NCI-H2196 treated with DMSO at 0.1 percent for 48 hours (cell line): Measurements from ENCODE around the gene OTOR.

ENCODE experiments used
- DNase-seq: peaks from one replicate; lab custom pipeline; 2025; ENCODE audit not compliant: unreplicated experiment; lab: John Stamatoyannopoulos, UW

OTOR gene

DNA sequence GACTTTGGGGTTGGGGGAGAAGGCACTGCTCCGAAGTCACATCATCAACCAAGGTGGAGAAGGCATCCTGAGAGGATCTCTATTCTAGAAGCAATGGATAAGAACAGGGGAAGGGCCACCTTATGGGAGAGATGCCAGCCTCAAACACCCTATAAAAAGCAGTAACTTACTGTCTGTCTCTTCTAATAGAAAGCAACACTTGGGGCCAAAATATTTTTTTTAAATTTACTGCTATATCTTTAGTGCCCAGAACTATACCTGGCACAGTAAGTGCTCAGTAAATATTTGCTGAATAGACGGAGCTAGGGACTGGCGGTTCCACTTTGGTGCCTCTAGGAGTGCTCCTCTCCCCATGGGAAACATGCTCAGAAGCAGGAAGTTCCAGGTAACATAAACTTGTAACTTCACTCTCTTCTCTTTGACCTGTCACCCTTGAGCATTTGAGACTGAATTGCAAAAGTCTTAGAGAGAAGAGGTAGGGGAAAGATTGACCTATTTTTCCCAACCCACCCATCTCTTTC, 807 bp upstream of the OTOR start:
- DNase-seq: peak; percentile 3

DNA sequence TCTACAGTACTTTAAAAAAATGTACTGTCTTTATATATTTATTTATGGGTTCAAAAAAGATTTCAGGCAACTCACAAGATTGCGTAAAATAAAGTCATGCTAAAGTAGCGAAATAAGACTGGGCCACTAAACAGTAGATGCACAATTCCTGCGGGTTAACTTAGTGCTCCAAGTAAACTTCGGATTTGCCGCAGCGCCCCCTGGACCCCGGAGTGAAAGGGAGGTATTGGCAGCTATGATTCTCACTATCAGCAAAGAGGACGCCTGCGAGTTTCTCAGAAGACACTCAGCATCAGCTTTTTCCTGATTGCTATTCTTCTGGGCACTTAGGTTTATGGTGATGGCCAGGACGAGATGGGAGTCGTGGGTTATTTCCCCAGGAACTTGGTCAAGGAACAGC, 1.4 kb downstream of the OTOR start:
- no peak for DNase-seq

DNA sequence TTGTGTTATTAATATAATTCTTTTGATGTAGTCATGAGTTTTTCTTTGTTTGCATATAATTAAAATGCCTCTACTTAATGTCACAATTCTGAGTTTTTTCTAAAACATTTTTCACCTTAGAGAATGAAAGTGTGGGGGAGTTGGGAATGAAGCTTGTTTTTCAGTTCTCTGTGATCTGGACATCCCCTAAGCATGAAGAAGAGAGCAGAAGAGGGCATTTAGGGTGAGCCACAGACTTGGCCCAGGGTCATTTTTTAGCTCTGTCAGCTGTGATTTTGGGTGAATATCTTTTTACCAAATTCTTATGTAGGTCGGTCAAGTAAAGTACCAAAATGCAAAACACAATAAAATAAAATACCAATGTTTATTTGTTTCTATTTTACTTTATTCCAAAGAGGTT, 3.9 kb downstream of the OTOR start:
- no peak for DNase-seq

DNA sequence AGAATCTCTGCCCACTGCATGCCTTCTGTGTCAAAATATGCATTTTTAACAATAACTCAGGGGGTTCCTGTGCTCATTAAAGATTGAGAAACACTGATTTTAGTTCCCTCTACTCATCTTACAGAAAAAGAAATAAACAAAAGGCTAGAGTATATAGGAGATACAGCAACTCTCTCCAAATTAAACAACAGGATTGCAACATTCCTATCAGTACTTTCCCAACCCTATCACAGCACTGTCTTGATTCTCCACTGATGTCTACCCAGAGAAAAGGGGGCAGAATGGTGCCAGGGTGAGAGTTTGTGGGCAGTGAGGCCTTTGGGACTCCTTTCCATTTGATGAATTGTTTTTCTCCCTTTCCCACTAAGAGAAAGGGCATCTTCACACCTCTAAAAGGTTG, 4.7 kb downstream of the OTOR start:
- no peak for DNase-seq

DNA sequence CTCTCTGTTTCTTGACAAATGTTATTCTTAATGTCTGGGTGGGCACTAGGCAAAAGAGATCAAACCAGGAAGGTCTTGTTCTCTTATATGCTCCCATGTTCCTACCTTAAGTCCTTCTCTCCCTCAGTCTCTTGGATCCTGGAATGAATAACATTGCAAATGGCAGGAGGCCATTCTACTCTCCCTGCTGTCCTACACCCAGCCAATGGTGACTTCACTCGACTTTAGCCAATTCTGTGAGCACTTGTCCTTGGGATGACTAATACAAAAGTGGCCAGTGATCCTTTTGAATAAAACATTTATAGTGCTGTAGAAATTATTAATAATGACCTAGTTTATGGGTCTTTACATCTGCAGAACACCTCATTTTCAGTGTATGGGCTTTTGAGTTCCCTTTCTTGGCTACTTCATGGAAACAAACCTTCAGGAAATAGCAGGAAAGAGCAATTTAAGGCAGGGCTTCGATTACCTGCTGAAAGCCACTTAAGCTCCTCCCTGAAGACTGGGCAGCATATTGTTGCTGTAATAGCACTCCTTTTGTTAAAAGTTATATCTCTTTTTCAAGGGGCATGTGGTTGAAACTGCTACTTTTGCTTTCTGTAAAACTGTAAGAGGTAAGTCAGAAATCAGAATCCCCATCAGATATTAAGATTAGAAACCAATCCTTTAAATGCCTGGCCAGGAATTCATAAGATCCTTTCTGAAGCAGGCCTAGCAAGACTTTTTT, 10.5 kb downstream of the OTOR start:
- no peak for DNase-seq

DNA sequence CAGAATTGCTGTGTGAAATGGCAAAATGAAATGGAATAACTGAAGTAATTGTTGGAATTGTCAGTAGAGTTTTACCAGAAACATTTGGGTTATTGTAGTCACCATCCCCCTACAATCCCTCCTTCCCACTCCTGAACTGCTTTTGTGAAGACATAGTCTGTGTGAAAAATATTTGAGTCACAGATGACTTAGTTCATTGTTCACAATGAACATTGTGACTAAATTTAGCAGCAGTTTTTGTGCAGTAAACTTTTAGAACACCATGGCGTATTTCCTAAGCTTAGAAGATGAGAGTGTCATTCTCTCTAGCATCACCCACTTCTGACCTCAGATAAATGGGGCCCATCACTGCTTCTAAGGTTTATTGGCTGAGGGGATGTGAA, 11.0 kb downstream of the OTOR start:
- DNase-seq: no peak

DNA sequence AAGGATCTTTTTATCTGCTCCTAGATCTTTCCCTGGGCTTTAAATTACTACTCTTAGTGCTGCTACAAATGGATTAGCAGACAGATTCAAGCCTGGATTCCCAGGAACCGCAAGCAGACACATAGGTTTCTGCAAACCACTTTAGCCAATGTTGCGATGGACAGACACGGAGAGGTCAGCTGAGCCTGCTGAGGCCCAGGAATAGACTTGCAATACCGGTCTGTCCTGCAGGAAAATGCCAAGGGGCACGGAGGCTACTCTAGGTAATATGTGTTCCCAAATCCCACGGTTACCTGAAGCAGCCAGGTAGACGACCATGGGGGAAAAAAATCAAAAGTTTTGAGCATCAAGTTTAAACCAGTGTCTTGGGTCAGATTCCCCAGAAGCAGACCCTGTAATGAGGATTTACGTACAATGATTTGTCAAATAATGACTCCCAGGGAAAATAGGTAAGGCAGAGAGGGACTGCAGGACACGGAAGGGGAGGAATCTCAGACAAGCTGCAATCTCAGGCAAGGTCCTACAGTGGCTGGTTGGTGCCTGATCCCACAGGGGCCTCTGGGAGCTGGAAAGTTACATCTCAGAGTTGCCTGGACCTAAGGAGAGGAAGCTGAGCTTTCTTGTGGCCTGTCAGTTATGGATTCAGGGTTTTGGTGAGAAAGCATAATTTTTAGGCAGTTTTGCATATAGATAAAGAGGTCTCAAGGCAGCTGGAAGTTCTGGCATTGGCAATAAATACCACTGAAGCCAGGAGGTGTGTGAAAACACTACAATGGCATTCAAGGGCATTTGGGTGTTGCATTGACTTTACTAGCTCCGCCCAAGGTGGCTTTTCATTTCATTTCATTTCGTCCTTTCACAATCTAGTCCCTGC, 12.5 kb downstream of the OTOR start:
- no peak for DNase-seq

DNA sequence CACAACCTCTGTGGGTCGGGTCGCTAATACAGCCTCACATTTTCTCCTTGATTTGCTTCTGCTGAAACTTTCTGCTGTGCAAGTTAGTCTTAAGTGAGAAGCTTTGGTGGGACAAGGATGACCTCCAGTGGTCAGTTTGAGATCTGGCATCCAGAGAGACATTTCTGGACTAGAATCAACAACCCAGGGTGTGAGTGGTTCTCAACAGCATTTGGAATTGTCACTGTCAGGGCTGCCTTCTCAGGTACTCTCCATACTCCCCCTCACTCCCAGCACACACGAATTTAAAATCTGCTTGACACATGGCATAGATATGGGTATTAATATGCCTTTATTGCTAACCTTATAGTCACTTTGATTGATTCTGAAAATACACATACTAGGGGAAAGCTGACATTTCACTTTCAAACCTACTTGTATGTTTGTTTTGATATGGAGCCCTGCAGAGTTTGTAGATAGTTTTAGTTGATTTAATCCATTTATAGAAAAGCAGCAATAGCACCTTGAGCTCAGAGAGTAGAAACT, 13.2 kb downstream of the OTOR start:
- peak; percentile 61 for DNase-seq

DNA sequence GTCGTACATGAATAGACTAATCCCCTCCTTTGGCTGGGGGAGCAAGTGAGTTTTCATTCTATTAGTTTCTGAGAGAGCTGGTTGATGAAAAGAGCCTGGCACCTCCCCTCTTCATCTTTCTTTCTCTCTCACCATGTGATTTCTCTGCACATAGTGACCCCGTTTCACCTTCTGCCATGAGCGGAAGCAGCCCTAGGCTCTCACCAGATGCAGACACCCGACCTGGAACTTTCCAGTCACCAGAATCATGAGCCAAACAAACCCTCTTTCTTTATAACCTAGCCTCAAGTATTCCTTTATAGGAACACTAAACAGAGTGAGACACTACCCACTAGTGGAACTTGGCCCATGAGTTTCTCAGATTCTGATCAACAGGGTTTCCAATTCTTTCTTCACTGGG, 16.4 kb downstream of the OTOR start:
- no peak for DNase-seq

DNA sequence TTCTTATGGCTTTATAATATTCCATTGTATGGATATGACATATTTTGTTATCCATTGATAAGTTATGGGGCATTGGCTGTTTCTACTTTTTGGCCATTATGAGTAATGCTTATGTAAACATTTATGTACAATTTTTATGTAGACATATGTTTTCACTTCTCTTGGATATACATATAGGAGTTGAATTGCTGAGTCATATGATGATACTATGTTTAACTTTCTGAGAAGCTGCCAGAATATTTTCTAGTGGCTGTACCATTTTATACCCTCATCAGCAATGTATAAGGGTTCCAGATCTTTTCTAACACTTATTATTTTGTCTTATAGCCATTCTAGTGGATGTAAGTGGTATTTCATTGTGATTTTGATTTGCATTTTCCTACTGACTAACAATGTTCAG, 23.1 kb downstream of the OTOR start:
- DNase-seq: no peak

DNA sequence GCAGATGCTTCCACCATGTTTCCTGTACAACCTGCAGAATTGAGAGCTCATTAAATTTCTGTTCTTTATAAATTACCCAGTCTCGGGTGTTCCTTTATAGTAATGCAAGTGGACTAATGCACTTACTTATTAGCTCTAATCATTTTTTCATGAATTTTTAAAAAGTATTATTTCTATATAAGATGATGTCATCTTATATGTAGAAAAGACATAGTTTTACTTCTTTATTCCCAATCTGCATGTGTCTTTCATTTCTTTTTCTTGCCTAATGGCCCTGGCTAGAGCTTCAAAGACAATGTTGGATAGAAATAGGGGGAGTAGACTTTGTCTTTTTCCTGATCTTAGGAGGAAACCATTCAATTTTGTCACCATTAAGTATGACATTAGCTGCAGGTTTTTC, 27.8 kb downstream of the OTOR start:
- DNase-seq: no peak

DNA sequence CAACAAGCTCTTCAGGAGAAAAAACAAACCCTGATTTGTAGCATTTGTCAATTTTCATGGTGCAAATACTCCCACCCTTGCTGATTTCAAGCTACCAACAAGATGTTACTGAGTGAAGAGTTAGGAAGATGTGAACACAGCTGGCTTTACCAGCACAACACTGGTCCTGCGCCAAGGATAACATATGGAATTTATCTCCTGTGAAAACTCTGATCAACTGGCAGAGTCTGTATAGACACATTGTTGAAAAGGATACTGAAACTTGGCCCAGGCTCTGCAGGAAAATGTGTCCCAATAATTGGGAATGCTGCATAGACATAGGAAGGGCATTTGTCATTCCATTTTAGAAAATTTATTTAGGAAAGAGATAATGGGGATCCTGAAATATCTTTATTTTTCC, 29.0 kb downstream of the OTOR start:
- no peak for DNase-seq

DNA sequence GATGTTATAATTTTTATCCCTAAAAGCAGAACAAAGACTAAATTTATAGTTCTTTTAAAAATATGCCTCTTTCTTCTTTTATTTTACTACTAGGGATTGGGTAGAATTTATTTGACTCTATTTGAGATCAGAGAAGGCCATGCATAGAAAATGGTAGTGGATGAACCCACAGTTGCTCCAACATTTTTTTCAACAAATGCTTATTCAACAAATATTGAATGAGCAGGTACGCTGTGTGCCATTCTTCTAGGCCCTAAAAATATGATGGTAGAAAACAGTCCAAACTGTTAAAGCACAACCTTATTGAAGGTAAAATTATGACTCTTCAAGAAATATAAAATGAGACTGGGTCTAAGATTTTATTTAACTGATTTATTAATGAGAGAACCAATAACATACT, 30.0 kb downstream of the OTOR start:
- no peak for DNase-seq

DNA sequence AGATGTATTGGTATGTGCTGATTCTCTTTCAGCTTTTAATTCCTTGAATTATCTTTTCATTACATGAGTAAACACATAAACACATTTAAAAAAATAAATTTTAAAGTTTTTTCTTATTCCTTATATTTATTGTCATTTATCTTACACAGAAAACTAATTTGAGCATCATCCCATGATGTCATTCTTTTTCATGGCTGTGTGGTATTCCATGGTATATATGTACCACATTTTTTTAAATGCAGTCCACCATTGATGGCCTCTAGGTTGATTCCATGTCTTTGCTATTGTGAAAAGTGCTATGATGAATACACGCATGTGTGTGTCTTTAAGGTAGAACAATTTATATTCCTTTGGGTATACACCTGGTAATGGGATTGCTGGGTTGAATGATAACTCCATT, 33.3 kb downstream of the OTOR start:
- DNase-seq: no peak

DNA sequence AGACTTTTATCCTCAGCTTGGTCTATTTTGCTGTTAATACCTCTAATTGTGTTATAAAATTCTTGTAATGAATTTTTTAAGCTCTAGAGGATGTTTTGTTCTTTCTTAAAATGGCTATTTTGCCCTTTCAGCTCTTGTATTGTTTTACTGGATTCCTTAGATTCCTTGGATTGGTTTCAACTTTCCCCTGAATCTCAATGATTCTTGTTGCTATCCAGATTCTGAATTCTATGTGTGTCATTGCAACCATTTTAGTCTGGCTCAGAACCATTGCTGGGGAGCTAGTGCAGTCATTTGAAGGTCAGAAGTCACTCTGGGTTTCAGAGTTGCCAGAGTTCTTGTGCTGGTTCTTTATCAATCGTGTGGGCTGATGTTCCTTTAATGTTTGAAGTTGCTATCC, 37.1 kb downstream of the OTOR start:
- no peak for DNase-seq
